ENCODE measurements around the gene RECQL5. TPM values are rescaled to one million over a fixed set of nuclear protein-coding genes. Genes with fewer than 3 reads are reported as not detected.

Gene RECQL5
- total and polyA plus RNA-seq, 2 of the 8 experiments (the other 6 are each of a cell fraction or from before 2014, with no cell fraction given) = 15.1 to 41.1 TPM

DNA sequence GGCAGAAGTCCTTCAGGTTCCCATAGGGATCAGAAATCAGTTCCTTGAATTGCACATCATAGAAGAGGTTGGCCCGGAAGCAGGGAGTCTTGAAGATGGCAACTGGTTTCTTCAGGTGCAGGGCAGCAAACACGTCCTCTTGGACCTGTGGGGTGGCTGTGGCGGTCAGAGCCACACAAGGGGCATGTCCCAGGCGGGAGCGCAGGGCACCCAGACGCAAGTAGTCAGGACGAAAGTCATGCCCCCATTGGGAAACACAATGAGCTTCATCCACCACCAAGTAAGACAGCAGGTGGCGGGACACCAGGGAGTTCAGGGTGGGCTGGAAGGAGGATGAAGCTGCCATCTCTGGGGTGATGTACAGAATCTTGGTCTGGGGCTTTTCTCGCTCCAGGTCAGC is 4.4 kb downstream of the RECQL5 start:
- POLR2A ChIA-PET (ENCODE audit: partially characterized antibody) = interaction anchor here (0.6 to 1.6 kb wide), 7 partner anchors 10 to 456 kb away, joined by 3 to 4 read pairs (median 3); a partner anchor contains a TSS
- no peak overlapping the region for H4K5ac ChIP-seq (ENCODE audit: insufficient read length, low read depth, low read length)

More for the DNA sequence above, 4.4 kb downstream of the RECQL5 start:
- Histone ChIP-seq H3K4me1 (replicated peaks in 1 of 4; ENCODE audit: control insufficient read depth in 3 of 4, insufficient read depth in 4 of 4, low read length in 3 of 4) (peaks cover 0 to 6% (median 2%) of the 10 kb centered on the region in 4 experiments; a peak in 2 of 7 replicates), H3K23ac (ENCODE audit: insufficient read length) (no peak overlapping the region), H2AK5ac (ENCODE audit: low read depth, low read length) (no peak overlapping the region), H3K23me2 (ENCODE audit: low read depth, low read length) (peaks cover 2% of the 10 kb centered on the region; the same call in 1 of the 2 replicates), H3K27me3 (replicated peaks in 1 of 4; ENCODE audit: control insufficient read depth in 3 of 4, extremely low read depth in 1 of 4, insufficient read depth in 3 of 4, low read length in 3 of 4) (no peaks in the 10 kb centered on the region), H2BK120ac (replicated peaks; ENCODE audit: low read depth, low read length) (no peak overlapping the region), H3K14ac (ENCODE audit: insufficient read length) (no peak overlapping the region), H3K27ac (ENCODE audit: low read depth, low read length) (no peak overlapping the region), H2AFZ (ENCODE audit: low read length) (no peak overlapping the region), H2BK5ac (ENCODE audit: low read depth, low read length) (no peak overlapping the region), H3K56ac (replicated peaks; ENCODE audit: insufficient read length, low read depth, low read length) (no peak overlapping the region), H3K36me3 (ENCODE audit: control insufficient read depth in 2 of 4, insufficient read depth in 4 of 4, low read length in 3 of 4) (peaks cover 4 to 25% (median 15%) of the 10 kb centered on the region in 4 experiments; a peak in 6 of 8 replicates), H3K9me3 (ENCODE audit: insufficient read depth in 2 of 2, low read depth in 1 of 2, low read length in 1 of 2) (no peaks in the 10 kb centered on the region), H3K4me2 (ENCODE audit: insufficient read depth in 1 of 2, low read depth in 2 of 2, low read length in 2 of 2) (no peak overlapping the region), H3K79me2 (ENCODE audit: control insufficient read depth in 1 of 2, insufficient read depth in 2 of 2, low read length in 2 of 2) (peaks cover 2 to 16% of the 10 kb centered on the region in 2 experiments; a peak in 3 of 4 replicates), H4K91ac (replicated peaks; ENCODE audit: insufficient read length, low read length) (no peak overlapping the region), H2BK12ac (ENCODE audit: low read depth, low read length) (no peak overlapping the region), H3K4ac (replicated peaks; ENCODE audit: insufficient read length, low read depth, low read length) (no peak overlapping the region), H3K18ac (ENCODE audit: extremely low read depth, low read length) (no peak overlapping the region), H3K79me1 (ENCODE audit: low read depth, low read length) (no peaks in the 10 kb centered on the region), H3K9ac (replicated peaks in 1 of 4; ENCODE audit: extremely low read depth in 1 of 4, low read depth in 3 of 4, low read length in 3 of 4) (no peak overlapping the region), H4K8ac (ENCODE audit: extremely low read depth, insufficient read depth, low read length) (no peak overlapping the region), H3K4me3 (ENCODE audit: extremely low read depth in 1 of 4, insufficient read depth in 2 of 4, low read depth in 3 of 4, low read length in 4 of 4) (no peak overlapping the region), H2BK15ac (ENCODE audit: low read length) (no peak overlapping the region), H2BK20ac (ENCODE audit: low read length) (no peak overlapping the region), H4K20me1 (replicated peaks in 1 of 2; ENCODE audit: control insufficient read depth in 1 of 2, insufficient read depth in 2 of 2, low read length in 2 of 2) (peaks cover 0 to 4% of the 10 kb centered on the region in 2 experiments)
- WGBS, 2 experiments (ENCODE audit: extremely low coverage in 1 of 2, insufficient coverage in 1 of 2, insufficient read length in 1 of 2, insufficient replicate concordance in 2 of 2, low coverage in 1 of 2, low lambda C conversion rate in 2 of 2, missing lambda C conversion rate in 1 of 2) = 91% methylated on average over 9 of the region's 9 CpGs; no CpG with 5 or more reads in 1 of the 2 experiments
- CTCF ChIA-PET (ENCODE audit: partially characterized antibody) = interaction anchor here (2.0 to 51.0 kb wide), 4 partner anchors 9 to 87 kb away, joined by 13 to 2200 read pairs (median 92); partner anchors contain the start of gene SMIM5
- no peak for TF ChIP-seq ZNF274 (IDR thresholded peaks at IDR 0.05; ENCODE audit: borderline replicate concordance, extremely low read depth, low read length)
- TF ChIP-seq, protein P1, sequence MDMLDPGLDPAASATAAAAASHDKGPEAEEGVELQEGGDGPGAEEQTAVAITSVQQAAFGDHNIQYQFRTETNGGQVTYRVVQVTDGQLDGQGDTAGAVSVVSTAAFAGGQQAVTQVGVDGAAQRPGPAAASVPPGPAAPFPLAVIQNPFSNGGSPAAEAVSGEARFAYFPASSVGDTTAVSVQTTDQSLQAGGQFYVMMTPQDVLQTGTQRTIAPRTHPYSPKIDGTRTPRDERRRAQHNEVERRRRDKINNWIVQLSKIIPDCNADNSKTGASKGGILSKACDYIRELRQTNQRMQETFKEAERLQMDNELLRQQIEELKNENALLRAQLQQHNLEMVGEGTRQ (IDR thresholded peaks at IDR 0.05; ENCODE audit: low read length) = no peak
- no peak for DNase-seq (ENCODE audit: low read depth in 1 of 2, low spot score in 2 of 2)
- FAIRE-seq = no peak

All from H1 (cell line).